KMS-11 (cell line): ENCODE measurements around the gene PDE3A.

ENCODE experiments used
- H2AFZ ChIP-seq: fragments of 200-600 bp; sonication (generic); 2 replicates; pipeline ENCODE4 v1.6.1; 2016; ENCODE audit warnings: antibody characterized with exemption, mixed run types, low read depth
- H3K27ac ChIP-seq: fragments of 200-600 bp; sonication (generic); 2 replicates; pipeline ENCODE4 v1.6.1; 2016; ENCODE audit warnings: mild to moderate bottlenecking, mixed run types
- H3K27me3 ChIP-seq: fragments of 200-600 bp; sonication (generic); 2 replicates; pipeline ENCODE4 v1.6.1; 2017; ENCODE audit warnings: mild to moderate bottlenecking, low read depth, mixed run types, moderate library complexity; ENCODE audit not compliant: insufficient read depth
- H3K36me3 ChIP-seq: fragments of 200-600 bp; sonication (generic); 2 replicates; pipeline ENCODE4 v1.6.1; 2017; ENCODE audit warnings: mild to moderate bottlenecking, mixed run types; ENCODE audit not compliant: insufficient read depth
- H3K4me1 ChIP-seq: fragments of 200-600 bp; sonication (generic); 2 replicates; pipeline ENCODE4 v1.6.1; 2016; ENCODE audit warnings: mild to moderate bottlenecking, low read depth, mixed run types; ENCODE audit not compliant: poor library complexity, severe bottlenecking
- H3K4me2 ChIP-seq: fragments of 200-600 bp; sonication (generic); 2 replicates; pipeline ENCODE4 v1.7.0; 2016; ENCODE audit warnings: mild to moderate bottlenecking, mixed run types
- H3K4me3 ChIP-seq: fragments of 200-600 bp; sonication (generic); IDR thresholded peaks from 2 replicates; pipeline ENCODE4 v1.6.1; 2017; ENCODE audit warnings: low read depth, low read length, mixed read lengths; ENCODE audit not compliant: insufficient read depth
- H3K79me2 ChIP-seq: fragments of 200-600 bp; sonication (generic); 2 replicates; pipeline ENCODE4 v1.6.1; 2016; ENCODE audit warnings: low read depth, mixed run types; ENCODE audit not compliant: insufficient read depth
- H3K9ac ChIP-seq: fragments of 200-600 bp; sonication (generic); 2 replicates; pipeline ENCODE4 v1.6.1; 2016; ENCODE audit warnings: mild to moderate bottlenecking, mixed run types
- H4K20me1 ChIP-seq: fragments of 200-600 bp; sonication (generic); 2 replicates; pipeline ENCODE4 v1.6.1; 2016; ENCODE audit warnings: mild to moderate bottlenecking, mixed run types; ENCODE audit not compliant: insufficient read depth
- TF ChIP-seq, protein P1 (sequence below): fragments of 200-600 bp; sonication (generic); conservative IDR thresholded peaks from 2 replicates; pipeline ENCODE4 v1.6.1; 2017; ENCODE audit warnings: low read depth, mild to moderate bottlenecking, antibody characterized with exemption, low read length, moderate library complexity, mixed read lengths

The PDE3A gene

DNA sequence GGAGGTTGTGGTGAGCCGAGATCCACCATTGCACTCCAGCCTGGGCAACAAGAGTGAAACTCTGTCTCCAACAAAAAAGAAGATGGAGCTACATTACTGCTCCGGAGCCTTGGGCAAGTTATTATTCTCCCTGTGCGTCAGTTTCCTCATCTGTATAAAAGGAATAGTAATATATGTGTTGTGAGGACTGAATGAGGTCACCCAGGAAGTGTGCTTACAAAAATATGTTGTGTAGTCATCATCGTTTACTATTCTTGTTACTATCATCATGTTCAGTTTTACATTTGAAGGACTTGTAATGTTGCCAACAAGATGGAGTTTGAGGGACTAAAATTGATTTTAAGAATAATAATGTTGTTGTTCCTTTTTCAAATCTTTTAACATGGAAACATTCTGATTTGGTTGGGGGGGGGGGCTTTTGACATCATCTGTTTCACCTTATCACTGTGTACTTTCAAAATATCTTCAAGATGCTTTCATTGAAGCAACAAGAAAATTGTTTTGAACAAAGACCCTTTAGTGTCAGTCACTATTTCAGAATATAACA is 156.8 kb downstream of the PDE3A start:
- no peak overlapping the region for H3K9ac ChIP-seq
- no peaks in the 10 kb centered on the region for H4K20me1 ChIP-seq
- no peak overlapping the region for H2AFZ ChIP-seq
- no peak overlapping the region for H3K27ac ChIP-seq
- no peaks in the 10 kb centered on the region for H3K79me2 ChIP-seq
- H3K36me3 ChIP-seq, result no peaks in the 10 kb centered on the region
- no peaks in the 10 kb centered on the region for H3K4me1 ChIP-seq
- H3K4me3 ChIP-seq, result no peak overlapping the region
- H3K27me3 ChIP-seq, result no peaks in the 10 kb centered on the region
- no peak overlapping the region for H3K4me2 ChIP-seq
- TF ChIP-seq, protein P1, sequence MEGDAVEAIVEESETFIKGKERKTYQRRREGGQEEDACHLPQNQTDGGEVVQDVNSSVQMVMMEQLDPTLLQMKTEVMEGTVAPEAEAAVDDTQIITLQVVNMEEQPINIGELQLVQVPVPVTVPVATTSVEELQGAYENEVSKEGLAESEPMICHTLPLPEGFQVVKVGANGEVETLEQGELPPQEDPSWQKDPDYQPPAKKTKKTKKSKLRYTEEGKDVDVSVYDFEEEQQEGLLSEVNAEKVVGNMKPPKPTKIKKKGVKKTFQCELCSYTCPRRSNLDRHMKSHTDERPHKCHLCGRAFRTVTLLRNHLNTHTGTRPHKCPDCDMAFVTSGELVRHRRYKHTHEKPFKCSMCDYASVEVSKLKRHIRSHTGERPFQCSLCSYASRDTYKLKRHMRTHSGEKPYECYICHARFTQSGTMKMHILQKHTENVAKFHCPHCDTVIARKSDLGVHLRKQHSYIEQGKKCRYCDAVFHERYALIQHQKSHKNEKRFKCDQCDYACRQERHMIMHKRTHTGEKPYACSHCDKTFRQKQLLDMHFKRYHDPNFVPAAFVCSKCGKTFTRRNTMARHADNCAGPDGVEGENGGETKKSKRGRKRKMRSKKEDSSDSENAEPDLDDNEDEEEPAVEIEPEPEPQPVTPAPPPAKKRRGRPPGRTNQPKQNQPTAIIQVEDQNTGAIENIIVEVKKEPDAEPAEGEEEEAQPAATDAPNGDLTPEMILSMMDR, result no peak

DNA sequence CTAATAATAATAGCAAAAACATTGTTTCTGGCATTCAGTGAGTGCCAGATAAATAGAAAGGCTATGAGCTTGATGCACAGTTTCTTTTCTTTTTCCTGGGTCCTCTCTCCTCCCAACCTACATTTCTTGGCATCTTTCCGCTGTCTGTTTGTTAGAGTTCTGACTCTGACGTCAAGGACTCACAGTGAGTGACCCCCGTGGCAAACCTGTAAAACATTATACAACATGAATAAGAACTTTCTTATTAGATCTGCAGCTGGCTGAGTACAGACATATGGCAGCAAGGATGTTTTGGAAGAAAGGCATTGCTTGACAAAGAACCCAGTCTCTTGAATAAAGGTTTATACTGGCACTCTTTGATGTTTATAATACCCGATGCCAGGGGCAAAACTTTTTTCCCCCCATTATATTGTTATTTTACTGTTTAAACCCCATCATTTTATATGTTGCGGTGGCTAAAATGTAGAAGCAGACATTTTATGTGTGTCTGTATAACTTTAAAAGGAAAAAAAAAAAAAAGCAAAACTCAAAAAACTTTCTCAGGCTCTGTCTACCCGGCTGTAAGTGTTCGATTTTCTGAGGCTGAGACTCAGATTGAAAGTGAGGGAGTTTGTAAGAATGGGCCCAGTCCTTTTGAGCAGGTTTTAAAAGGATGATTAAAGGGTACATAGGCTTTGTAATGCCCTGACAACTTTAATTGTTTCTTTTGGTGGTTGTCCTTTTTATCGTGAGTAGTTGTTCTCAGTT is 159.3 kb downstream of the PDE3A start:
- no peaks in the 10 kb centered on the region for H3K27me3 ChIP-seq
- H3K4me2 ChIP-seq, result no peak overlapping the region
- TF ChIP-seq, protein P1, result no peak
- H3K79me2 ChIP-seq, result no peaks in the 10 kb centered on the region
- no peaks in the 10 kb centered on the region for H4K20me1 ChIP-seq
- no peak overlapping the region for H3K4me3 ChIP-seq
- no peak overlapping the region for H3K27ac ChIP-seq
- no peaks in the 10 kb centered on the region for H3K4me1 ChIP-seq
- H3K36me3 ChIP-seq, result no peaks in the 10 kb centered on the region
- no peak overlapping the region for H2AFZ ChIP-seq
- H3K9ac ChIP-seq, result no peak overlapping the region

DNA sequence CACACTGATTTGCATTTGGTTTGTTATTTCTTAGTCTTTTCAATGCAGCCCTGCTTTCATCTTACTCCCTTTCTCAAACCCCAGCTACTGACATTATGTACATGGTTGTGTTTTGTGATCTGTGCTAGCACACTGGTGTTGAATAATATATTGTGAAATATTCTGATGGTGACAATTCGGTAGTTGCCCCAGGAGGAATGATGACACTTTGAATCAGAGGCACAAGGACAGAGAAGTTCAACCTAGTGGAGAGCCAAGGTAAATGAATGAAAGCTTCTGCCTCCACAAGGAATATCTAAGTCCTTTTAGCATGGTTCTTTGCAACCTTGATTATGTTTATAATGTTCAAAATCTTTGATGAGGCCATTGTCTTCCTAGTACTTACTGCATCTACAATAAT is 159.9 kb downstream of the PDE3A start:
- no peak overlapping the region for H3K4me2 ChIP-seq
- H3K27ac ChIP-seq, result no peak overlapping the region
- no peaks in the 10 kb centered on the region for H3K27me3 ChIP-seq
- H4K20me1 ChIP-seq, result no peaks in the 10 kb centered on the region
- no peak overlapping the region for H3K9ac ChIP-seq
- no peaks in the 10 kb centered on the region for H3K4me1 ChIP-seq
- H3K79me2 ChIP-seq, result no peaks in the 10 kb centered on the region
- TF ChIP-seq, protein P1, result no peak
- no peaks in the 10 kb centered on the region for H3K36me3 ChIP-seq
- no peak overlapping the region for H2AFZ ChIP-seq
- no peak overlapping the region for H3K4me3 ChIP-seq

DNA sequence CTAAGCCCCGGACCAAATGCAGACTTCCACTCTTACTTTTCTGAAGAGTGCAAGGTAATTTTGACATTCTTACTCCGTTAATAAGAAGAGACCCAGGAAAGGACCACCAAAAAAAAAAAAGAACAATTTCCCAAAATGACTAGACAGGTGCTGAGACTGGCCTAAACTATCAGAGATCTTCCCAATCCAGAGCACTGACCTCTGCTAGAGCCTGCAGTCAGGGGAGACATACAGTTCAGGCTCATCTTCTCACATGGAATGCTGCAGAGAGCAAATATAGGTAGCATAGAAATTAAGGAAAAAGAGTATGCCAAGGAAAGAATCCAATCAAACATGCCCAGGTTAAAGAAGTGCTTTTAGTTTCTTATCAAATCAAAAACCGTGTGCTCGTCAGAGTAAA is 177.9 kb downstream of the PDE3A start:
- H3K4me3 ChIP-seq, result no peak overlapping the region
- H3K4me1 ChIP-seq, result no peaks in the 10 kb centered on the region
- H3K9ac ChIP-seq, result no peak overlapping the region
- no peaks in the 10 kb centered on the region for H3K79me2 ChIP-seq
- no peak overlapping the region for H2AFZ ChIP-seq
- H3K27me3 ChIP-seq, result no peaks in the 10 kb centered on the region
- TF ChIP-seq, protein P1, result no peak
- no peaks in the 10 kb centered on the region for H4K20me1 ChIP-seq
- H3K4me2 ChIP-seq, result no peak overlapping the region
- H3K36me3 ChIP-seq, result no peaks in the 10 kb centered on the region
- no peak overlapping the region for H3K27ac ChIP-seq
